Esophagus squamous epithelium (tissue), 5 donors: ENCODE data around the gene ACSL5. TPM values are rescaled to one million over a fixed set of nuclear protein-coding genes. Genes with fewer than 3 reads are reported as not detected.
"Not testable (repeated sequence)": the region's sequence is repeated elsewhere in the genome, so short reads cannot be mapped to it uniquely, and the experiment has no call there.

Source experiments
- DNase-seq: peaks from one replicate; lab custom pipeline; 2025; lab: John Stamatoyannopoulos, UW
- H3K27ac ChIP-seq, 4 donors: fragments of 200-600 bp; sonication (generic); one replicate each; pipeline ENCODE4 v1.5.1; 2016 to 2019; ENCODE audit warnings: mild to moderate bottlenecking in 1 of 4
- H3K27me3 ChIP-seq, 4 donors: fragments of 200-600 bp; sonication (generic); 1 replicate in 3 of 4; 2 replicates in 1 of 4; pipeline versions ENCODE4 v1.5.1 to v1.6.0; 2017 to 2021; ENCODE audit warnings: antibody characterized with exemption in 1 of 4
- H3K36me3 ChIP-seq, 3 donors: fragments of 200-600 bp; sonication (generic); one replicate each; pipeline ENCODE4 v1.5.1; 2016 to 2019
- H3K4me1 ChIP-seq, 3 donors: fragments of 200-600 bp; sonication (generic); one replicate each; pipeline ENCODE4 v1.5.1; 2017 to 2019
- H3K4me3 ChIP-seq, 4 donors: fragments of 200-600 bp; sonication (generic); 1 replicate in 3 of 4; 2 replicates in 1 of 4; pipeline ENCODE4 v1.5.1; 2016 to 2019; ENCODE audit warnings: mild to moderate bottlenecking in 2 of 4, moderate library complexity in 1 of 4
- H3K9me3 ChIP-seq, 3 donors: fragments of 200-600 bp; sonication (generic); one replicate each; pipeline ENCODE4 v1.5.1; 2016 to 2019
- CTCF ChIP-seq, 6 experiments: fragments of 450-650 bp in 4 of 6; fragments of 200-600 bp in 2 of 6; sonication (generic) in 2 of 6; IDR thresholded peaks; one replicate each; pipeline ENCODE4 v1.5.1; 2016 to 2019; ENCODE audit warnings: antibody characterized with exemption in 6 of 6, mild to moderate bottlenecking in 4 of 6, moderate library complexity in 4 of 6
- POLR2A ChIP-seq, 4 donors: fragments of 450-650 bp; IDR thresholded peaks; one replicate each; pipeline ENCODE4 v1.6.1; 2017; ENCODE audit warnings: antibody characterized with exemption in 4 of 4, mild to moderate bottlenecking in 4 of 4, moderate library complexity in 3 of 4
- WGBS, 2 donors: methylation state at CpG; one replicate each; pipeline ENCODE4 v1.1.5; 2018; 5-methylcytosine and 5-hydroxymethylcytosine counted together
- intact Hi-C: fragments of 100-400 bp; cut with DNase I; formaldehyde crosslinking; loops from one replicate; pipeline ENCODE4 v1.15.0; 2022
- total RNA-seq, 4 donors: library from RNA; depleted of rRNA; stranded (reverse); fragments of >200 nt; gene quantifications; one replicate each; pipeline ENCODE4 v1.1.0, GENCODE V29; 2016
- donor health status: DM: yes; HTN: yes; CAD: no.

Gene ACSL5
- total RNA-seq, 4 donors from 2014 or later: 5.2 to 15.9 (median 8.2) TPM

DNA sequence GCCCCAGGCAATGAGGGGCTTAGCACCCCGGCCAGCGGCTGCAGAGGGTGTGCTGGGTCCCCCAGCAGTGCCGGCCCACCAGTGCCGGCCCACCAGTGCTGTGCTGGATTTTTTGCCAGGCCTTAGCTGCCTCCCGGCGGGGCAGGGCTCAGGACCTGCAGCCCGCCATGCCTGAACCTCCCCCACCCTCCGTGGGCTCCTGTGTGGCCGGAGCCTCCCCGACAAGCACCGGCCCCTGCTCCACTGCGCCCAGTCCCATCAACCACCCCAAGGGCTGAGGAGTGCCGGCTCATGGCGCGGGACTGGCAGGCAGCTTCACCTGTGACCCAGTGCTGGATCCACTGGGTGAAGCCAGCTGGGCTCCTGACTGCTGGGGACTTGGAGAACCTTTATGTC lies 3.5 kb upstream of the ACSL5 start:
- Histone ChIP-seq H3K36me3 (no peaks in the 10 kb centered on the region), H3K27me3 (no peaks in the 10 kb centered on the region), H3K9me3 (no peaks in the 10 kb centered on the region), H3K27ac (no peak overlapping the region), H3K4me3 (no peak overlapping the region), H3K4me1 (peaks cover 4 to 14% (median 6%) of the 10 kb centered on the region in 3 donors)
- DNase-seq: no peak
- TF ChIP-seq POLR2A (IDR thresholded peaks at IDR 0.05) (no peak), CTCF (IDR thresholded peaks at IDR 0.05) (no peak)
- 100% methylated on average over 1 of the region's 15 CpGs; no CpG with 5 or more reads in 1 of the 2 donors for WGBS, 2 donors
- intact Hi-C loops: no loop called here

- H3K4me3 ChIP-seq, H3K36me3 ChIP-seq, H3K27me3 ChIP-seq, H3K9me3 ChIP-seq, DNase-seq, H3K27ac ChIP-seq, intact Hi-C loops: not testable (repeated sequence)
- H3K4me1 ChIP-seq: peaks cover 4 to 23% (median 9%) of the 10 kb centered on the region in 3 donors
- 84 to 93% methylated on average over 5 of the region's 13 CpGs for WGBS, 2 donors
Measured at GRCh38 chr10:112371326-112371725, 2.6 kb upstream of the ACSL5 start.

DNA sequence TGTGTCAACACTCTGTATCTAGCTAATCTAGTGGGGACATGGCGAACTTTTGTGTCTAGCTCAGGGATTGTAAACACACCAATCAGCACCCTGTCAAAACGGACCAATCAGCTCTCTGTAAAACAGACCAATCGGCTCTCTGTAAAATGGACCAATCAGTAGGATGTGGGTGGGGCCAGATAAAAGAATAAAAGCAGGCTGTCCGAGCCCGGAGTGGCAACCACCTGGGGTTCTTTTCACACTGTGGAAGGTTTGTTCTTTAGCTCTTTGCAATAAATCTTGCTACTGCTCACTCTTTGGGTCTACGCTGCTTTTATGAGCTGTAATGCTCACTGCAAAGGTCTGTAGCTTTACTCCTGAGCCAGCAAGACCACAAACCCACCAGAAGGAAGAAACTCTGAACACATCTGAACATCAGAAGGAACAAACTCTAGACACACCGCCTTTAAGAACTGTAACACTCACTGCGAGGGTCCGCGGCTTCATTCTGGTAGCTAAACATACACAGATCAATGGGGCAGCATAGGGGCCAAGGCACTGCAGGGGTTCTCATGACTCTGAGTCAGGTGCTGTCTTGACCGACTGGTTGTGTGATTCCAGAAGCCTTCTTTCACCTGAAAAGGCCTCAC lies 1.6 kb upstream of the ACSL5 start:
- H3K27ac ChIP-seq, intact Hi-C loops, H3K9me3 ChIP-seq, DNase-seq, H3K36me3 ChIP-seq, H3K4me3 ChIP-seq, H3K27me3 ChIP-seq: not testable (repeated sequence)
- WGBS, 2 donors: 77 to 87% methylated on average over 5 to 11 of the region's 11 CpGs
- peaks cover 9 to 33% (median 11%) of the 10 kb centered on the region in 3 donors for H3K4me1 ChIP-seq

DNA sequence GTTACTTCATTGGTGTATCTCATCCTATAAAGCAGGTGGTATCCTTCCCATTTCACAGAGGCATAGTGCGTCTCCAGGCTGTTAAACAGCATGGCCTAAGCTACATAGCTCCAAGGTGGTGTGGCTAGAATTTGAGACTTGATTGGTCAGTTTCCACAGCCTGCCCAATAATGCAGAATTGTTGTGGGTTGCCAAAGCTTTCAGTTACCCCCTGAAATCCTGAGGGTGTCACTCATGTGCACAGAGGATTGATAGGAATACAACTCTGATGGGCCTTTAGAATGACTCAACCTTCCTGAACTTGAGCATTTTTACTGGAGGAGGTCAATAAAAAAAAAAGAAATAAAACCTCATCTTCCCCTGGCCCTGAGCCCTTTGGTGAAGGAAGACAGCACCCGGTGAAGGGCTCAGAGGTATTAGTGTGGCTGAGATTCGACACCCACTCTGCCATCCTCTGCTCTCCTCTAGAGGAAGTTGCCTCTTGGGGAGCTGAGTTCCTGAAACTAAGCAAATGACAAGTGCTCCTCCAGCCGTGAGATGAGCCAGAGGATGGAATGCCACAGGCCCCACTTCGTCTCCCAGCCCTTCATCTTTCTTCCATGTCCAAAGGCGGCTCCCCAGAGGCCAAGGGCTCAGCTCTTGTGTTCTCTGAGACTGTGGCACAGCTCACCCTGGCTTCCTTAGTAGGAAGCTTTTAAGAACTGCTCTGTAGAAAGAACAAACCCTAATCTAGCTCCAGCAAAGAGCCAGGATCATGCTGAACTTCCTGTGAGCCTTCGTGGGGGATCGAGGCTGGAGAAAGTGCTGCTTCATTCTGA lies 1.0 kb downstream of the ACSL5 start:
- intact Hi-C loops: no loop called here
- 39 to 56% methylated on average over 7 to 8 of the region's 8 CpGs for whole genome bisulfite sequencing, 2 donors
- TF ChIP-seq CTCF (IDR thresholded peaks at IDR 0.05): no peak
- no peak for TF ChIP-seq POLR2A (IDR thresholded peaks at IDR 0.05)
- Histone ChIP-seq H3K27me3 (no peaks in the 10 kb centered on the region), H3K4me3 (peak overlapping the region in 3 of 4 donors; percentile 51 to 68 (median 52)), H3K4me1 (peaks cover 9 to 34% (median 11%) of the 10 kb centered on the region in 3 donors), H3K27ac (peak overlapping the region; percentile 79 to 85 (median 81)), H3K9me3 (no peaks in the 10 kb centered on the region), H3K36me3 (no peaks in the 10 kb centered on the region)
- no peak for DNase-seq

DNA sequence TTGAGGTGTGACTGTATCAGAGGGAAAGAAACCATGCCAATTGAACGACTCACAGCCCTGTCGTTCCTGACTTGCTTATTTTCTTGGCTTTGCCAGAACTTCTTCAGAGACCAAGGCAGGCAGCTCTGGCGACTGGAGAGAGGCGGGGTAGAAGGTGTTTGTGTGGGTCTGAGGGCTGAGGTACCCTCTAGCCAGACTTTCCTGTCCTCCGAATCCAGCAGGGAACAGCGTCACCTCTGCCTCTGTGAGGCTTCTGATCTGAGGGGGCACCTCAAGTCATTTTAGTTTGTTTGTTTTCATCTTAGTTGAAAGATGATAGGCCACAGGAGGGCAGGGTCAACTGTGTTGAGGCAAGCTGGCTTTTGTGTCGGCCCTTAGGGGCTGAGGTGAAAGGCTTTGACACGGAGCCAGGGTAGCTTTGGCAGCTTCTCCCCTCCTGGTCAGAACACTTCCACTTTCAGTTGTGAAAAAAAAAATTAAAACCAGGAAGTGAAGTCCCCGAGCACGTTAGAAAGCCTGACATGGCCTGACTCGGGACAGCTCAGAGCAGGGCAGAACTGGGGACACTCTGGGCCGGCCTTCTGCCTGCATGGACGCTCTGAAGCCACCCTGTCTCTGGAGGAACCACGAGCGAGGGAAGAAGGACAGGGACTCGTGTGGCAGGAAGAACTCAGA lies 1.9 kb downstream of the ACSL5 start:
- peak overlapping the region; percentile 39 to 68 (median 52) for H3K4me3 ChIP-seq
- H3K27me3 ChIP-seq: no peaks in the 10 kb centered on the region
- H3K27ac ChIP-seq: peak overlapping the region; percentile 79 to 85 (median 81)
- H3K9me3 ChIP-seq: no peaks in the 10 kb centered on the region
- no peaks in the 10 kb centered on the region for H3K36me3 ChIP-seq
- peaks cover 9 to 34% (median 11%) of the 10 kb centered on the region in 3 donors for H3K4me1 ChIP-seq
- WGBS, 2 donors: 6 to 13% methylated on average over 13 of the region's 16 CpGs
- TF ChIP-seq CTCF (IDR thresholded peaks at IDR 0.05) (peak in 1 of 6 experiments; percentile 7), POLR2A (IDR thresholded peaks at IDR 0.05) (peak in 1 of 4 donors; percentile 41)
- intact Hi-C loops: no loop called here
- no peak for DNase-seq
